GM12865 (cell line): Measurements from ENCODE around the gene TBK1.

Experiments
- DNase-seq: peaks from one replicate; pipeline ENCODE4 v3.0.0; 2010; ENCODE audit warnings: low read depth
- H3K4me3 ChIP-seq: 2 replicates; pipeline ENCODE4 v1.5.1; 2011; ENCODE audit warnings: mild to moderate bottlenecking, low read depth, low read length, control low read depth
- TF ChIP-seq, protein P1 (sequence below): IDR thresholded peaks from 2 replicates; pipeline ENCODE4 v1.5.1; 2011; ENCODE audit warnings: low read length, control low read depth, low read depth, inconsistent platforms; ENCODE audit not compliant: insufficient read depth; ENCODE audit errors: missing control alignments

Gene TBK1

DNA sequence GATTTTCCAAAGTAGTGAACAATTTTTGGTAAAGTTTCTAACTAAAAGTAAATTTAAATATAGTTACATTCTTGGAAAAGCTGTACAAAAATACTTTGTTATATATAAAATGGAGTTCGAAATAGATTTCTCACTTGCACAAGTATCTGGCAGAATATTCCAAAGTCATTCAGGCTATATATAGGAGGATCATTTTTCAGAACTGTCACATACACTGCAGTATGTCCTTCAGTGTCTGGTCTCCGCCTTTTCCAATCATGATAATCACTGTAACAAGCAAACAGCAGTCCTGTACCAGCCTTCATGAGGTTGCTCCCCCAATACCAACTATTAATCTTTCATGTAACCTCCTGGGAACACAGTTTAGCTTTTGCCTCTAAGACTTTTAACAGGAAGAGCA, 18.6 kb downstream of the TBK1 start:
- TF ChIP-seq, protein P1, sequence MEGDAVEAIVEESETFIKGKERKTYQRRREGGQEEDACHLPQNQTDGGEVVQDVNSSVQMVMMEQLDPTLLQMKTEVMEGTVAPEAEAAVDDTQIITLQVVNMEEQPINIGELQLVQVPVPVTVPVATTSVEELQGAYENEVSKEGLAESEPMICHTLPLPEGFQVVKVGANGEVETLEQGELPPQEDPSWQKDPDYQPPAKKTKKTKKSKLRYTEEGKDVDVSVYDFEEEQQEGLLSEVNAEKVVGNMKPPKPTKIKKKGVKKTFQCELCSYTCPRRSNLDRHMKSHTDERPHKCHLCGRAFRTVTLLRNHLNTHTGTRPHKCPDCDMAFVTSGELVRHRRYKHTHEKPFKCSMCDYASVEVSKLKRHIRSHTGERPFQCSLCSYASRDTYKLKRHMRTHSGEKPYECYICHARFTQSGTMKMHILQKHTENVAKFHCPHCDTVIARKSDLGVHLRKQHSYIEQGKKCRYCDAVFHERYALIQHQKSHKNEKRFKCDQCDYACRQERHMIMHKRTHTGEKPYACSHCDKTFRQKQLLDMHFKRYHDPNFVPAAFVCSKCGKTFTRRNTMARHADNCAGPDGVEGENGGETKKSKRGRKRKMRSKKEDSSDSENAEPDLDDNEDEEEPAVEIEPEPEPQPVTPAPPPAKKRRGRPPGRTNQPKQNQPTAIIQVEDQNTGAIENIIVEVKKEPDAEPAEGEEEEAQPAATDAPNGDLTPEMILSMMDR = no peak
- no peak for DNase-seq
- no peak overlapping the region for H3K4me3 ChIP-seq

GRCh38 chr12:64473176-64473575, 21.3 kb downstream of the TBK1 start:
- H3K4me3 ChIP-seq = no peak overlapping the region
- TF ChIP-seq, protein P1 = no peak
- no peak for DNase-seq

DNA sequence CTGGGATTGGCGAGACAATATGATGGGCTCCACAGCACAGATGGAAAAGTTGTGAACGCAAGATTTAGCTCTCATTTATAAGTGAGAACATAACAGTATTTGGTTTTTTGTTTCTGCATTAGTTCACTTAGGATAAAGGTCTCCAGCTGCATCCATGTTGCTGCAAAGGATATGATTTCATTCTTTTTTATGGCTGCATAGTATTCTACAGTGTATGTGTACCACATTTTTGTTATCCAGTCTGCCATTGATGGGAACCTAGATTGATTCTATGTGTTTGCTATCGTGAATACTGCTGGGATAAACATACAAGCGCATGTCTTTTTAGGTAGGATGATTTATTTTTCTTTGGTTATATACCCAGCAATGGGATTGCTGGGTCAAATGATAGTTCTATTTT, 23.6 kb downstream of the TBK1 start:
- TF ChIP-seq, protein P1 = no peak
- DNase-seq = no peak
- H3K4me3 ChIP-seq = no peak overlapping the region

GRCh38 chr12:64476844-64477243, 24.9 kb downstream of the TBK1 start:
- no peak for DNase-seq
- no peak overlapping the region for H3K4me3 ChIP-seq
- TF ChIP-seq, protein P1 = no peak

- TF ChIP-seq, protein P1 = no peak
- no peak overlapping the region for H3K4me3 ChIP-seq
- no peak for DNase-seq
Observed at GRCh38 chr12:64478661-64479060, 26.7 kb downstream of the TBK1 start.

GRCh38 chr12:64480148-64480547, 28.2 kb downstream of the TBK1 start:
- H3K4me3 ChIP-seq = no peak overlapping the region
- TF ChIP-seq, protein P1 = no peak
- no peak for DNase-seq

GRCh38 chr12:64486657-64487056, 34.7 kb downstream of the TBK1 start:
- TF ChIP-seq, protein P1 = no peak
- no peak for DNase-seq
- H3K4me3 ChIP-seq = no peak overlapping the region
